ENCODE results near the gene TCERG1.

TCERG1 gene

GRCh38 chr5:146427619-146427997, 19.5 kb upstream of the TCERG1 start:
- no peak overlapping the region for H3K4me3 ChIP-seq (ENCODE audit: low read length)
- H3K9me3 ChIP-seq (ENCODE audit: control insufficient read depth, low read length) = no peaks in the 10 kb centered on the region
- H3K36me3 ChIP-seq (ENCODE audit: control insufficient read depth, insufficient read depth, low read length) = no peaks in the 10 kb centered on the region
- H3K9ac ChIP-seq (ENCODE audit: low read length) = no peak overlapping the region
- H3K27me3 ChIP-seq (ENCODE audit: control insufficient read depth, insufficient read depth, low read length) = peaks cover 2% of the 10 kb centered on the region
- no peaks in the 10 kb centered on the region for H3K4me1 ChIP-seq (ENCODE audit: control insufficient read depth, insufficient read depth, low read length)

GRCh38 chr5:146428658-146429057, 18.5 kb upstream of the TCERG1 start:
- no peaks in the 10 kb centered on the region for H3K36me3 ChIP-seq (ENCODE audit: control insufficient read depth, insufficient read depth, low read length)
- H3K27me3 ChIP-seq (ENCODE audit: control insufficient read depth, insufficient read depth, low read length) = peaks cover 2% of the 10 kb centered on the region
- no peak overlapping the region for H3K9ac ChIP-seq (ENCODE audit: low read length)
- no peaks in the 10 kb centered on the region for H3K9me3 ChIP-seq (ENCODE audit: control insufficient read depth, low read length)
- no peak overlapping the region for H3K4me3 ChIP-seq (ENCODE audit: low read length)
- H3K4me1 ChIP-seq (ENCODE audit: control insufficient read depth, insufficient read depth, low read length) = no peaks in the 10 kb centered on the region

GRCh38 chr5:146440353-146440752, 6.8 kb upstream of the TCERG1 start:
- Histone ChIP-seq H3K4me3 (ENCODE audit: low read length) (no peak overlapping the region), H3K27me3 (ENCODE audit: control insufficient read depth, insufficient read depth, low read length) (no peaks in the 10 kb centered on the region), H3K9me3 (ENCODE audit: control insufficient read depth, low read length) (no peaks in the 10 kb centered on the region), H3K9ac (ENCODE audit: low read length) (no peak overlapping the region), H3K4me1 (ENCODE audit: control insufficient read depth, insufficient read depth, low read length) (no peaks in the 10 kb centered on the region), H3K36me3 (ENCODE audit: control insufficient read depth, insufficient read depth, low read length) (no peaks in the 10 kb centered on the region)

GRCh38 chr5:146440870-146441495, 6.2 kb upstream of the TCERG1 start:
- H3K9ac ChIP-seq (ENCODE audit: low read length) = no peak overlapping the region
- no peaks in the 10 kb centered on the region for H3K27me3 ChIP-seq (ENCODE audit: control insufficient read depth, insufficient read depth, low read length)
- H3K4me3 ChIP-seq (ENCODE audit: low read length) = no peak overlapping the region
- H3K36me3 ChIP-seq (ENCODE audit: control insufficient read depth, insufficient read depth, low read length) = no peaks in the 10 kb centered on the region
- no peaks in the 10 kb centered on the region for H3K4me1 ChIP-seq (ENCODE audit: control insufficient read depth, insufficient read depth, low read length)
- no peaks in the 10 kb centered on the region for H3K9me3 ChIP-seq (ENCODE audit: control insufficient read depth, low read length)

- Histone ChIP-seq H3K9ac (ENCODE audit: low read length) (no peak overlapping the region), H3K27me3 (ENCODE audit: control insufficient read depth, insufficient read depth, low read length) (no peaks in the 10 kb centered on the region), H3K4me1 (ENCODE audit: control insufficient read depth, insufficient read depth, low read length) (no peaks in the 10 kb centered on the region), H3K4me3 (ENCODE audit: low read length) (no peak overlapping the region), H3K36me3 (ENCODE audit: control insufficient read depth, insufficient read depth, low read length) (no peaks in the 10 kb centered on the region), H3K9me3 (ENCODE audit: control insufficient read depth, low read length) (no peaks in the 10 kb centered on the region)
Observed at GRCh38 chr5:146441896-146442295, 5.2 kb upstream of the TCERG1 start.

GRCh38 chr5:146447734-146448380, 724 bp downstream of the TCERG1 start:
- Histone ChIP-seq H3K9ac (ENCODE audit: low read length) (peak overlapping the region; percentile 92), H3K4me3 (ENCODE audit: low read length) (peak overlapping the region; percentile 86), H3K27me3 (ENCODE audit: control insufficient read depth, insufficient read depth, low read length) (no peaks in the 10 kb centered on the region), H3K9me3 (ENCODE audit: control insufficient read depth, low read length) (no peaks in the 10 kb centered on the region), H3K36me3 (ENCODE audit: control insufficient read depth, insufficient read depth, low read length) (no peaks in the 10 kb centered on the region), H3K4me1 (ENCODE audit: control insufficient read depth, insufficient read depth, low read length) (peaks cover 16% of the 10 kb centered on the region)

- H3K9ac ChIP-seq (ENCODE audit: low read length) = no peak overlapping the region
- H3K4me1 ChIP-seq (ENCODE audit: control insufficient read depth, insufficient read depth, low read length) = peaks cover 19% of the 10 kb centered on the region
- H3K36me3 ChIP-seq (ENCODE audit: control insufficient read depth, insufficient read depth, low read length) = no peaks in the 10 kb centered on the region
- no peaks in the 10 kb centered on the region for H3K27me3 ChIP-seq (ENCODE audit: control insufficient read depth, insufficient read depth, low read length)
- H3K9me3 ChIP-seq (ENCODE audit: control insufficient read depth, low read length) = no peaks in the 10 kb centered on the region
- H3K4me3 ChIP-seq (ENCODE audit: low read length) = no peak overlapping the region
Observed at GRCh38 chr5:146448783-146449519, 1.8 kb downstream of the TCERG1 start.

GRCh38 chr5:146450002-146450401, 2.9 kb downstream of the TCERG1 start:
- no peak overlapping the region for H3K4me3 ChIP-seq (ENCODE audit: low read length)
- H3K9ac ChIP-seq (ENCODE audit: low read length) = no peak overlapping the region
- H3K4me1 ChIP-seq (ENCODE audit: control insufficient read depth, insufficient read depth, low read length) = peaks cover 19% of the 10 kb centered on the region
- no peaks in the 10 kb centered on the region for H3K27me3 ChIP-seq (ENCODE audit: control insufficient read depth, insufficient read depth, low read length)
- no peaks in the 10 kb centered on the region for H3K36me3 ChIP-seq (ENCODE audit: control insufficient read depth, insufficient read depth, low read length)
- no peaks in the 10 kb centered on the region for H3K9me3 ChIP-seq (ENCODE audit: control insufficient read depth, low read length)

GRCh38 chr5:146451411-146451810, 4.3 kb downstream of the TCERG1 start:
- Histone ChIP-seq H3K4me1 (ENCODE audit: control insufficient read depth, insufficient read depth, low read length) (peaks cover 19% of the 10 kb centered on the region), H3K27me3 (ENCODE audit: control insufficient read depth, insufficient read depth, low read length) (no peaks in the 10 kb centered on the region), H3K9ac (ENCODE audit: low read length) (no peak overlapping the region), H3K36me3 (ENCODE audit: control insufficient read depth, insufficient read depth, low read length) (no peaks in the 10 kb centered on the region), H3K4me3 (ENCODE audit: low read length) (no peak overlapping the region), H3K9me3 (ENCODE audit: control insufficient read depth, low read length) (no peaks in the 10 kb centered on the region)

GRCh38 chr5:146457431-146457830, 10.3 kb downstream of the TCERG1 start:
- H3K4me1 ChIP-seq (ENCODE audit: control insufficient read depth, insufficient read depth, low read length) = peaks cover 4% of the 10 kb centered on the region
- no peaks in the 10 kb centered on the region for H3K9me3 ChIP-seq (ENCODE audit: control insufficient read depth, low read length)
- no peak overlapping the region for H3K4me3 ChIP-seq (ENCODE audit: low read length)
- H3K36me3 ChIP-seq (ENCODE audit: control insufficient read depth, insufficient read depth, low read length) = peaks cover 4% of the 10 kb centered on the region
- H3K27me3 ChIP-seq (ENCODE audit: control insufficient read depth, insufficient read depth, low read length) = no peaks in the 10 kb centered on the region
- H3K9ac ChIP-seq (ENCODE audit: low read length) = no peak overlapping the region

GRCh38 chr5:146458894-146459293, 11.8 kb downstream of the TCERG1 start:
- H3K4me3 ChIP-seq (ENCODE audit: low read length) = no peak overlapping the region
- H3K9me3 ChIP-seq (ENCODE audit: control insufficient read depth, low read length) = no peaks in the 10 kb centered on the region
- H3K4me1 ChIP-seq (ENCODE audit: control insufficient read depth, insufficient read depth, low read length) = peaks cover 5% of the 10 kb centered on the region
- no peaks in the 10 kb centered on the region for H3K27me3 ChIP-seq (ENCODE audit: control insufficient read depth, insufficient read depth, low read length)
- no peak overlapping the region for H3K9ac ChIP-seq (ENCODE audit: low read length)
- peaks cover 4% of the 10 kb centered on the region for H3K36me3 ChIP-seq (ENCODE audit: control insufficient read depth, insufficient read depth, low read length)

GRCh38 chr5:146461319-146461718, 14.2 kb downstream of the TCERG1 start:
- H3K4me3 ChIP-seq (ENCODE audit: low read length) = no peak overlapping the region
- H3K27me3 ChIP-seq (ENCODE audit: control insufficient read depth, insufficient read depth, low read length) = no peaks in the 10 kb centered on the region
- peaks cover 5% of the 10 kb centered on the region for H3K4me1 ChIP-seq (ENCODE audit: control insufficient read depth, insufficient read depth, low read length)
- H3K9me3 ChIP-seq (ENCODE audit: control insufficient read depth, low read length) = no peaks in the 10 kb centered on the region
- peaks cover 4% of the 10 kb centered on the region for H3K36me3 ChIP-seq (ENCODE audit: control insufficient read depth, insufficient read depth, low read length)
- H3K9ac ChIP-seq (ENCODE audit: low read length) = no peak overlapping the region
